Ovary (tissue), 3 donors: ENCODE data around the gene ZCCHC14.

Experiments used
- EP300 ChIP-seq: sonication (generic); formaldehyde crosslinking; IDR thresholded peaks from one replicate; pipeline ENCODE4 v1.6.1; 2017; ENCODE audit warnings: antibody characterized with exemption
- POLR2A ChIP-seq: fragments of 450-650 bp; IDR thresholded peaks from one replicate; pipeline ENCODE4 v1.6.1; 2017; ENCODE audit warnings: antibody characterized with exemption, mild to moderate bottlenecking, moderate library complexity
- TF ChIP-seq, protein P1 (sequence below), 3 donors: fragments of 450-650 bp in 2 of 3; fragments of 200-600 bp in 1 of 3; IDR thresholded peaks; one replicate each; pipeline versions ENCODE4 v1.5.1 to v1.8.0; 2016 to 2022; ENCODE audit warnings: antibody characterized with exemption in 3 of 3, mild to moderate bottlenecking in 1 of 3
- donor health status: DM: no; HTN: no; CAD: no.

DNA sequence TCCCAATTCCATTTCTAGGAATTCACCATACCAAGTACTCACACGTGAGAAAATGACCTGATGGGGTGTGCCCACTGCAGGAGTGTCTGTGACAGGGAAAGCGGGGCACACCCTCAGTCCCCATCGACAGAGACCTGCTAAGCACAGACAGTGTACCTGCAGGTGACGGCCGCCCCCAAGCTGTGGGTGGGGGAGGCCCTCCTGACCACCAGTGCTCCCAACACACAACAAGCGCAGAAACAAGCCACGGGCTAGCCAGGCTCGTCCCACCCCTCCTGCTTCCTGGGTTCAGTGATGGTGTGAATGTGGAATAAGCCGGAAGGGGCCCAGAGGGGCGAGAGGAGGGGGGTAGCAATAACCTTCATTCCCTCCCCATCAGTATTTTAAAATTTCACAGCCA is 31.9 kb downstream of the ZCCHC14 start:
- TF ChIP-seq, protein P1, sequence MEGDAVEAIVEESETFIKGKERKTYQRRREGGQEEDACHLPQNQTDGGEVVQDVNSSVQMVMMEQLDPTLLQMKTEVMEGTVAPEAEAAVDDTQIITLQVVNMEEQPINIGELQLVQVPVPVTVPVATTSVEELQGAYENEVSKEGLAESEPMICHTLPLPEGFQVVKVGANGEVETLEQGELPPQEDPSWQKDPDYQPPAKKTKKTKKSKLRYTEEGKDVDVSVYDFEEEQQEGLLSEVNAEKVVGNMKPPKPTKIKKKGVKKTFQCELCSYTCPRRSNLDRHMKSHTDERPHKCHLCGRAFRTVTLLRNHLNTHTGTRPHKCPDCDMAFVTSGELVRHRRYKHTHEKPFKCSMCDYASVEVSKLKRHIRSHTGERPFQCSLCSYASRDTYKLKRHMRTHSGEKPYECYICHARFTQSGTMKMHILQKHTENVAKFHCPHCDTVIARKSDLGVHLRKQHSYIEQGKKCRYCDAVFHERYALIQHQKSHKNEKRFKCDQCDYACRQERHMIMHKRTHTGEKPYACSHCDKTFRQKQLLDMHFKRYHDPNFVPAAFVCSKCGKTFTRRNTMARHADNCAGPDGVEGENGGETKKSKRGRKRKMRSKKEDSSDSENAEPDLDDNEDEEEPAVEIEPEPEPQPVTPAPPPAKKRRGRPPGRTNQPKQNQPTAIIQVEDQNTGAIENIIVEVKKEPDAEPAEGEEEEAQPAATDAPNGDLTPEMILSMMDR (IDR thresholded peaks at IDR 0.05) = no peak
- TF ChIP-seq POLR2A = no peak
- no peak for TF ChIP-seq EP300
